IPS-NIHi7 (cell line): Measurements from ENCODE around the gene NR1I3.
A peak's percentile ranks its signal among the peaks of the same experiment; 100 is the strongest.
"Not testable (repeated sequence)": the region's sequence is repeated elsewhere in the genome, so short reads cannot be mapped to it uniquely, and the experiment has no call there.

Experiments
- DNase-seq: peaks from one replicate; pipeline ENCODE4 v3.0.0; 2012; ENCODE audit warnings: mixed read lengths; ENCODE audit errors: extremely low spot score

NR1I3 gene

GRCh38 chr1:161238039-161238473 lies at the start of gene NR1I3:
Gene NR1I3, minus strand, starts transcription at chr1:161238203. Its CDS starts 1,638 bp downstream, at chr1:161236565.
- no peak for DNase-seq

GRCh38 chr1:161287482-161288054 lies 49.6 kb upstream of the NR1I3 start:
- no peak for DNase-seq

- DNase-seq, result peak; percentile 46
Measured at GRCh38 chr1:161285521-161285920, 47.5 kb upstream of the NR1I3 start.

GRCh38 chr1:161285113-161285512 lies 47.1 kb upstream of the NR1I3 start:
- DNase-seq, result no peak

- DNase-seq, result no peak
Measured at GRCh38 chr1:161282991-161283390, 45.0 kb upstream of the NR1I3 start.

- no peak for DNase-seq
Measured at GRCh38 chr1:161274874-161275273, 36.9 kb upstream of the NR1I3 start.

GRCh38 chr1:161273402-161273801 lies 35.4 kb upstream of the NR1I3 start:
- no peak for DNase-seq

- DNase-seq, result no peak
Measured at GRCh38 chr1:161267321-161267720, 29.3 kb upstream of the NR1I3 start.

GRCh38 chr1:161266836-161267235 lies 28.8 kb upstream of the NR1I3 start:
- DNase-seq, result no peak

GRCh38 chr1:161266202-161266601 lies 28.2 kb upstream of the NR1I3 start:
- no peak for DNase-seq

- no peak for DNase-seq
Measured at GRCh38 chr1:161265305-161265704, 27.3 kb upstream of the NR1I3 start.

- no peak for DNase-seq
Measured at GRCh38 chr1:161261261-161262235, 23.5 kb upstream of the NR1I3 start.

GRCh38 chr1:161260376-161261260 lies 22.6 kb upstream of the NR1I3 start:
- no peak for DNase-seq

- no peak for DNase-seq
Measured at GRCh38 chr1:161259765-161260164, 21.8 kb upstream of the NR1I3 start.

- no peak for DNase-seq
Measured at GRCh38 chr1:161259345-161259702, 21.3 kb upstream of the NR1I3 start.

- DNase-seq, result peak; percentile 95
Measured at GRCh38 chr1:161258439-161259344, 20.7 kb upstream of the NR1I3 start, which contains the start of gene PCP4L1. Gene PCP4L1, plus strand, starts transcription at chr1:161258745. Its CDS starts 230 bp downstream, at chr1:161258975.

- DNase-seq, result not testable (repeated sequence)
Measured at GRCh38 chr1:161257109-161257508, 19.1 kb upstream of the NR1I3 start.

GRCh38 chr1:161255955-161256520 lies 18.0 kb upstream of the NR1I3 start:
- not testable (repeated sequence) for DNase-seq

- DNase-seq, result not testable (repeated sequence)
Measured at GRCh38 chr1:161255302-161255701, 17.3 kb upstream of the NR1I3 start.

GRCh38 chr1:161251579-161251978 lies 13.6 kb upstream of the NR1I3 start:
- DNase-seq, result no peak
